Vagina (tissue), 2 donors: ENCODE data around the gene FXYD6. TPM values are rescaled to one million over a fixed set of nuclear protein-coding genes. Genes with fewer than 3 reads are reported as not detected.

ENCODE experiments used
- DNase-seq, 2 donors: peaks; one replicate each; pipeline ENCODE4 v3.0.0-alpha.2; 2017; ENCODE audit errors: extremely low spot score in 2 of 2
- H3K27ac ChIP-seq: fragments of 200-600 bp; sonication (generic); one replicate; pipeline ENCODE4 v1.5.1; 2019
- H3K27me3 ChIP-seq: fragments of 200-600 bp; sonication (generic); one replicate; pipeline ENCODE4 v1.5.1; 2019
- H3K36me3 ChIP-seq, 2 donors: fragments of 200-600 bp; sonication (generic); one replicate each; pipeline ENCODE4 v1.5.1; 2017 to 2019
- H3K4me1 ChIP-seq: fragments of 200-600 bp; sonication (generic); one replicate; pipeline ENCODE4 v1.5.1; 2019
- H3K4me3 ChIP-seq, 2 donors: fragments of 200-600 bp; sonication (generic); 1 replicate in 1 of 2; 2 replicates in 1 of 2; pipeline ENCODE4 v1.5.1; 2016 to 2019
- H3K9me3 ChIP-seq: fragments of 200-600 bp; sonication (generic); one replicate; pipeline ENCODE4 v1.5.1; 2019
- POLR2A ChIP-seq, 2 donors: fragments of 450-650 bp; IDR thresholded peaks; one replicate each; pipeline ENCODE4 v1.6.1; 2017; ENCODE audit warnings: antibody characterized with exemption in 2 of 2, mild to moderate bottlenecking in 2 of 2, moderate library complexity in 2 of 2
- POLR2AphosphoS5 ChIP-seq, 2 donors: sonication (generic); formaldehyde crosslinking; IDR thresholded peaks; one replicate each; pipeline ENCODE4 v1.9.0; 2017; ENCODE audit warnings: antibody characterized with exemption in 2 of 2, mild to moderate bottlenecking in 2 of 2, low read depth in 1 of 2; ENCODE audit not compliant: insufficient read depth in 1 of 2
- intact Hi-C: fragments of 100-400 bp; cut with DNase I; formaldehyde crosslinking; loops from one replicate; pipeline ENCODE4 v1.15.1; 2023
- total RNA-seq: library from RNA; depleted of rRNA; stranded (reverse); fragments of >200 nt; gene quantifications from one replicate; pipeline ENCODE4 v1.2.3, GENCODE V29; 2016
- TF ChIP-seq, protein P1 (sequence below), 3 experiments: fragments of 450-650 bp in 2 of 3; fragments of 200-600 bp in 1 of 3; sonication (generic) in 1 of 3; IDR thresholded peaks; one replicate each; pipeline ENCODE4 v1.5.1; 2017 to 2019; ENCODE audit warnings: antibody characterized with exemption in 3 of 3, mild to moderate bottlenecking in 2 of 3, moderate library complexity in 2 of 3

The FXYD6 gene
- total RNA-seq, 1 donor from 2014 or later: 75.4 TPM

DNA sequence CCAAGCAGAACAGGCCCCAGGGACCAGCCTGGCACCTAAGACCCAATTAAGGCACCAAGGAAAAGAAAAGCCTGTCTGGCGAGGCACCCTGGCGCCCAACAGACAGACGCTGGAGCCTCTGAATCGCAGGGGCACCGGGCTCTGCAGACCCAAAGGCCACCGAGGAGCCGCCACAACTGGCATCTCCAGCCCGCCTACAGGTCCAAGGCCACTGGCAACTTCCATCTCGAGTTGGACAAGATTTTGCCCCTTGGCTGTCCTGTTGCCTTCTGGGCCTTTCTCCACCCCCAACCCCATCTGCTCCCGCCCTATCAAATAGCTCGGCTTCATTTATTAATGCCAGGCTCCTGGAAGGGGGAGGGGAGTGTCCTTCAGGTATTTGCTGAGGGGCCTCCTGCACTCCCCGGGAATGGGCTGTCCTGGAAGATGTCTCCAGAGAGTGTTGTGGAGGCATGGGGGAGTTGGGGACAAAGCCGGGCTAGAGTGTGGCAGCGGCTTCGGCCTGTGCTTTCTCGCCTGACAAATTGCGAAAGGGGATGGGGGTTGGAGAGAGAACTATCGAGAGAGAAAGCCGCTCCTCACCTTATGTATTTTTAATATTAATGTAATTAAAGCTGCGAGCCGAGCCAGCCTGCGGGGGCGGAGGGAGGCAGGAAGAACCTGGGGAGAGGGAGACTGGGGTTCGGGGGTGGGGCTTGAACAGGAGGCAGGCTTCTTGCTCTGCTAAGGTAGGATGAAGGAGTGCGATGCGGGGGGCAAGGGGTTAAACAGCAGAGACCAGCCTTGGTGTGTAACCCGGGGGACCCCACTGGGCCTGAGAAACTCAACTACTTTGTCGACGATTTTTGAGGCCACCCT is 81.5 kb downstream of the FXYD6 start:
- intact Hi-C loops: no loop called here
- Histone ChIP-seq H3K4me1 (peaks cover 19% of the 10 kb centered on the region), H3K36me3 (no peaks in the 10 kb centered on the region), H3K27ac (no peak overlapping the region), H3K9me3 (no peaks in the 10 kb centered on the region), H3K27me3 (peaks cover 11% of the 10 kb centered on the region), H3K4me3 (no peak overlapping the region)
- no peak for DNase-seq
- TF ChIP-seq, protein P1, sequence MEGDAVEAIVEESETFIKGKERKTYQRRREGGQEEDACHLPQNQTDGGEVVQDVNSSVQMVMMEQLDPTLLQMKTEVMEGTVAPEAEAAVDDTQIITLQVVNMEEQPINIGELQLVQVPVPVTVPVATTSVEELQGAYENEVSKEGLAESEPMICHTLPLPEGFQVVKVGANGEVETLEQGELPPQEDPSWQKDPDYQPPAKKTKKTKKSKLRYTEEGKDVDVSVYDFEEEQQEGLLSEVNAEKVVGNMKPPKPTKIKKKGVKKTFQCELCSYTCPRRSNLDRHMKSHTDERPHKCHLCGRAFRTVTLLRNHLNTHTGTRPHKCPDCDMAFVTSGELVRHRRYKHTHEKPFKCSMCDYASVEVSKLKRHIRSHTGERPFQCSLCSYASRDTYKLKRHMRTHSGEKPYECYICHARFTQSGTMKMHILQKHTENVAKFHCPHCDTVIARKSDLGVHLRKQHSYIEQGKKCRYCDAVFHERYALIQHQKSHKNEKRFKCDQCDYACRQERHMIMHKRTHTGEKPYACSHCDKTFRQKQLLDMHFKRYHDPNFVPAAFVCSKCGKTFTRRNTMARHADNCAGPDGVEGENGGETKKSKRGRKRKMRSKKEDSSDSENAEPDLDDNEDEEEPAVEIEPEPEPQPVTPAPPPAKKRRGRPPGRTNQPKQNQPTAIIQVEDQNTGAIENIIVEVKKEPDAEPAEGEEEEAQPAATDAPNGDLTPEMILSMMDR (IDR thresholded peaks at IDR 0.05): no peak
- TF ChIP-seq POLR2AphosphoS5 (IDR thresholded peaks at IDR 0.05; ENCODE audit: insufficient read depth in 1 of 2, low read depth in 1 of 2): no peak
- TF ChIP-seq POLR2A (IDR thresholded peaks at IDR 0.05): no peak

DNA sequence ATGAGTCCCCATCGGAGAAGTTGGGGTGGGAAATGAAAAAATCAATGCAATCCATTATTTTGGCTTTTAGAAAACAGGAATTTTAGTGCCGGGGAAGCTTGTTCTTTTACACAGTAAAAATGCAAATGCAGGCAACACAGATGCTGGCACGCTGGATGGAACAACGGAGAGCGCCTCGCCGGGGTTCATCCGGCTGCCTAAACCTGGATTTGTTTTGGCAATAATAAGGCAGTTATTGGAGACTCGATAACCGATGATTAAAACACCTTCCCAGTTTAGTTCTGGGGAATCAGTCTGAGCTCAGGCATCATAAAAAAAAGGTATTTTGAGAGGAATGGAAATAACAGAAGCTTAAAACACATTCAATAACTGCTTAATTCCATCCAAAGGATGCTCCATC is 82.3 kb downstream of the FXYD6 start:
- Histone ChIP-seq H3K27me3 (peaks cover 11% of the 10 kb centered on the region), H3K27ac (no peak overlapping the region), H3K9me3 (no peaks in the 10 kb centered on the region), H3K4me1 (peaks cover 19% of the 10 kb centered on the region), H3K4me3 (no peak overlapping the region), H3K36me3 (no peaks in the 10 kb centered on the region)
- DNase-seq: no peak
- TF ChIP-seq POLR2A (IDR thresholded peaks at IDR 0.05) (no peak), POLR2AphosphoS5 (IDR thresholded peaks at IDR 0.05; ENCODE audit: insufficient read depth in 1 of 2, low read depth in 1 of 2) (no peak)
- TF ChIP-seq, protein P1 (IDR thresholded peaks at IDR 0.05): no peak
- intact Hi-C loops: no loop called here

DNA sequence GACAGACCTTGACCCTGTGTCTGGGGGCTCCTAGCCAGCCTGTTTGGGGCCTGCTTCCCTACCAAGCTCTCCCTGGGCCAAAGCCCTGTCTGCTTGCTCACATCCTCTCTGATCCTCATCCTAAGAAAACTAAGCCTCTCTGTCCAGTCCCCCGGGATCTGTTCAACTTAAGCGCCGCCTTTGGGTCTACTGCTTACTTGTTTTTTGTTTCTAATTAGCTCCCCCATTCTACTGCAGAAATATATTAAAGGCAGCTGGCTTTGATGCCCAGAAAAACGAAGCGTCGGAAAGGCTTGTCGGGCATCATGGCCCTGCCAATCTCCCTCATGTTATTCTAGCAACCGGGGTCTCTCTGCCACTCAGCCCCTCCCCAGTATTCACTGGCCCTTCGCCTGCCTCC is 82.9 kb downstream of the FXYD6 start:
- H3K27me3 ChIP-seq: peaks cover 11% of the 10 kb centered on the region

DNA sequence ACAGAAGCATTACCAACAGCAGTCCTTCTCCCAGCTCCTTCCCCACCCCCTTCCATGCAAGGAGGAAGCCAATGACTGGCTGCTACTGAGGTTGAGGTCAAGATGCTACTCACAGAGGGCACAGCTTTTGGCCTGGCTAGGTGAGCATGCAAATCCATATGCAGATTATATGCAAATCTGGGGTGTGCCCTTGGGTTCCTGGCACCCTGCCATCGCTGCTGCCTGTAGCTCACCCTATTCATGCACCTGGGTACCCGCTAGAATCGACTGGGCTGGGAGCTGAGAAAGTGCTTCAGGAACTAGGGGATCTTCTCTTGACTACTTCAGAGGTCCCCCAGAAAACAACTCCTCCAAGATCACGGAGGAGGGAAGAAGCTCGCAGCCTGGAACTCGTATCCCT is 83.5 kb downstream of the FXYD6 start:
- H3K9me3 ChIP-seq: no peaks in the 10 kb centered on the region
- DNase-seq: no peak
- H3K27ac ChIP-seq: no peak overlapping the region
- H3K36me3 ChIP-seq: no peaks in the 10 kb centered on the region
- H3K27me3 ChIP-seq: peaks cover 11% of the 10 kb centered on the region
- H3K4me1 ChIP-seq: peaks cover 19% of the 10 kb centered on the region
- H3K4me3 ChIP-seq: no peak overlapping the region
- intact Hi-C loops: no loop called here
- TF ChIP-seq, protein P1 (IDR thresholded peaks at IDR 0.05): no peak

More for the DNA sequence above, 82.9 kb downstream of the FXYD6 start:
- intact Hi-C loops: no loop called here
- Histone ChIP-seq H3K9me3 (no peaks in the 10 kb centered on the region), H3K4me1 (peaks cover 19% of the 10 kb centered on the region), H3K36me3 (no peaks in the 10 kb centered on the region), H3K4me3 (no peak overlapping the region), H3K27ac (no peak overlapping the region)
- no peak for TF ChIP-seq POLR2AphosphoS5 (IDR thresholded peaks at IDR 0.05; ENCODE audit: insufficient read depth in 1 of 2, low read depth in 1 of 2)
- no peak for TF ChIP-seq POLR2A (IDR thresholded peaks at IDR 0.05)
- TF ChIP-seq, protein P1 (IDR thresholded peaks at IDR 0.05): no peak
- DNase-seq: no peak

DNA sequence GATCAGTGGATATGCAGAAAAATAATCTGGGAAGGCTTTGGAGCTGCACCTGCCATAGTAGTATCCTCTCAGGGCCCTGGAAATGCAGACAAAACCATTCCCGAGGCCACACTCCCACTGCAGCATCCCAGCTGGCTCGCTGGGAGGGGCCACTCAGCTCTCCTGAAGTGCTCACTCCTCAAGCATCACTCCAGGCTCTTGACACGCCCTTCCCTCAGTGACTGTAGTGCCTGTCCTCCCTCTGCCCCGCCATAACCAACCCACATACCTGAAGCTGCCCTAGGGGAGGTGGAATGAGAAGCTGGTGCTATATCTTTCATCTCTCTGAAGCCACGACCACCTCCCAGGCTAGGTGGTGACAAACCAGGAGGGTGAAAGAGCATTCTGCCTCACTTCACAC is 84.2 kb downstream of the FXYD6 start:
- peaks cover 11% of the 10 kb centered on the region for H3K27me3 ChIP-seq
- no peak overlapping the region for H3K4me3 ChIP-seq
- peaks cover 19% of the 10 kb centered on the region for H3K4me1 ChIP-seq
- H3K27ac ChIP-seq: no peak overlapping the region
- H3K9me3 ChIP-seq: no peaks in the 10 kb centered on the region
- H3K36me3 ChIP-seq: no peaks in the 10 kb centered on the region
- no peak for TF ChIP-seq POLR2A (IDR thresholded peaks at IDR 0.05)
- no peak for DNase-seq
- intact Hi-C loops: no loop called here
